Right lobe of liver (tissue), 6 donors: ENCODE data around the gene RPL22. TPM values are rescaled to one million over a fixed set of nuclear protein-coding genes. Genes with fewer than 3 reads are reported as not detected.

Source experiments
- ATAC-seq, 4 donors: fragments of 200-7000 bp; cut with Tn5 transposase; one replicate each; pipeline ENCODE4 v1.9.1; 2020; ENCODE audit warnings: mild to moderate bottlenecking in 4 of 4, moderate library complexity in 4 of 4
- DNase-seq, 3 donors: peaks; one replicate each; pipeline ENCODE4 v3.0.0-alpha.2; 2020
- H3K27ac ChIP-seq, 3 donors: fragments of 200-600 bp; one replicate each; pipeline ENCODE4 v1.8.0; 2022
- H3K27me3 ChIP-seq, 2 donors: fragments of 200-600 bp; one replicate each; pipeline ENCODE4 v1.8.0; 2022
- H3K36me3 ChIP-seq, 4 donors: fragments of 200-600 bp; sonication (generic) in 1 of 4; one replicate each; pipeline versions ENCODE4 v1.5.1 to v1.8.0; 2017 to 2022; ENCODE audit warnings: control low read depth in 1 of 4
- H3K4me1 ChIP-seq, 4 donors: fragments of 200-600 bp; sonication (generic) in 1 of 4; one replicate each; pipeline versions ENCODE4 v1.5.1 to v1.8.0; 2017 to 2022; ENCODE audit warnings: control low read depth in 1 of 4
- H3K4me3 ChIP-seq, 3 donors: fragments of 200-600 bp; one replicate each; pipeline ENCODE4 v1.8.0; 2022
- H3K9me3 ChIP-seq, 4 donors: fragments of 200-600 bp; sonication (generic) in 1 of 4; one replicate each; pipeline versions ENCODE4 v1.5.1 to v1.8.0; 2017 to 2022; ENCODE audit warnings: control low read depth in 1 of 4
- POLR2A ChIP-seq: fragments of 450-650 bp; IDR thresholded peaks from one replicate; pipeline ENCODE4 v1.6.1; 2017; ENCODE audit warnings: antibody characterized with exemption, mild to moderate bottlenecking
- WGBS: methylation state at CpG from one replicate; pipeline ENCODE4 v1.1.6; 2018; ENCODE audit warnings: low coverage, low lambda C conversion rate; ENCODE audit not compliant: insufficient coverage; ENCODE audit errors: missing lambda C conversion rate; 5-methylcytosine and 5-hydroxymethylcytosine counted together
- intact Hi-C, 2 donors: fragments of 100-400 bp; cut with DNase I; formaldehyde crosslinking; loops; one replicate each; pipeline versions ENCODE4 v1.11.2 to v1.14.1; 2022
- total RNA-seq, 6 experiments: library from RNA; depleted of rRNA in 2 of 6; stranded (reverse); fragments of >200 nt in 2 of 6; fragmentation: NEBNext Ultra II Directional in 3 of 6; extraction: Animal tissue kit (Norgen Biotek cat#: 25700) in 3 of 6; gene quantifications; one replicate each; pipeline versions ENCODE4 v1.1.0 to v1.2.4, GENCODE V29; 2016 to 2023
- TF ChIP-seq, protein P1 (sequence below), 4 donors: fragments of 200-600 bp in 3 of 4; fragments of 450-650 bp in 1 of 4; IDR thresholded peaks; one replicate each; pipeline versions ENCODE4 v1.5.1 to v1.8.0; 2016 to 2022; ENCODE audit warnings: antibody characterized with exemption in 4 of 4, mild to moderate bottlenecking in 2 of 4
- donor health status: DM: no; HTN: yes; CAD: no.
- donor health status: DM: no; HTN: no; CAD: no.
- donor health status: DM: no; HTN: no; CAD: no.
- donor health status: DM: no; HTN: yes; CAD: no.
- donor health status: DM: no; HTN: yes; CAD: no.

Gene RPL22
- total RNA-seq, 6 experiments from 2014 or later: 45.4 to 156 (median 134) TPM

DNA sequence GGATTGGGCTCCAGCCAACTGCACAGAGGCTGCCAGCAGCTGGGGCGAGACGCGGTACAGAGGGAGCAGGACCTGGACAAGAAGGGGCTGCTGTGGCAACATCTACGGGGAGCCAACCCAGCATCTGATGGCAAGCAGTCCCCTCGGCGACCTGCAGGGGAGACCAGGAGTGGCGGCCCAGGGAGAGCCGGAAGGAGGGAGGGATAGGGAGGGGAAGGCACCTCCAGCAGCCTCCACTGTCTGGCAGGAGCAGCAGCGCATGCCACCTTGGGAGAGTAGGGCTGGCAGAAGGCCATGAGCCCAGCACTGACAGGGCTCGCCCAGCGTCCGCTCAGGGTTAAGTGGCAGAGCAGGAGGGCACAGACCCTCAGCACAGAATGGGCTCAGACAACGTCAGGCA is 36.6 kb downstream of the RPL22 start:
- Histone ChIP-seq H3K9me3 (no peaks in the 10 kb centered on the region), H3K27ac (no peak overlapping the region), H3K27me3 (no peaks in the 10 kb centered on the region), H3K4me3 (no peak overlapping the region), H3K4me1 (no peaks in the 10 kb centered on the region), H3K36me3 (no peaks in the 10 kb centered on the region)
- DNase-seq (no peak), ATAC-seq (no peak)
- 0% methylated on average over 1 of the region's 13 CpGs for WGBS
- intact Hi-C loops: no loop called here
- TF ChIP-seq, protein P1, sequence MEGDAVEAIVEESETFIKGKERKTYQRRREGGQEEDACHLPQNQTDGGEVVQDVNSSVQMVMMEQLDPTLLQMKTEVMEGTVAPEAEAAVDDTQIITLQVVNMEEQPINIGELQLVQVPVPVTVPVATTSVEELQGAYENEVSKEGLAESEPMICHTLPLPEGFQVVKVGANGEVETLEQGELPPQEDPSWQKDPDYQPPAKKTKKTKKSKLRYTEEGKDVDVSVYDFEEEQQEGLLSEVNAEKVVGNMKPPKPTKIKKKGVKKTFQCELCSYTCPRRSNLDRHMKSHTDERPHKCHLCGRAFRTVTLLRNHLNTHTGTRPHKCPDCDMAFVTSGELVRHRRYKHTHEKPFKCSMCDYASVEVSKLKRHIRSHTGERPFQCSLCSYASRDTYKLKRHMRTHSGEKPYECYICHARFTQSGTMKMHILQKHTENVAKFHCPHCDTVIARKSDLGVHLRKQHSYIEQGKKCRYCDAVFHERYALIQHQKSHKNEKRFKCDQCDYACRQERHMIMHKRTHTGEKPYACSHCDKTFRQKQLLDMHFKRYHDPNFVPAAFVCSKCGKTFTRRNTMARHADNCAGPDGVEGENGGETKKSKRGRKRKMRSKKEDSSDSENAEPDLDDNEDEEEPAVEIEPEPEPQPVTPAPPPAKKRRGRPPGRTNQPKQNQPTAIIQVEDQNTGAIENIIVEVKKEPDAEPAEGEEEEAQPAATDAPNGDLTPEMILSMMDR (IDR thresholded peaks at IDR 0.05): no peak
- no peak for TF ChIP-seq POLR2A

DNA sequence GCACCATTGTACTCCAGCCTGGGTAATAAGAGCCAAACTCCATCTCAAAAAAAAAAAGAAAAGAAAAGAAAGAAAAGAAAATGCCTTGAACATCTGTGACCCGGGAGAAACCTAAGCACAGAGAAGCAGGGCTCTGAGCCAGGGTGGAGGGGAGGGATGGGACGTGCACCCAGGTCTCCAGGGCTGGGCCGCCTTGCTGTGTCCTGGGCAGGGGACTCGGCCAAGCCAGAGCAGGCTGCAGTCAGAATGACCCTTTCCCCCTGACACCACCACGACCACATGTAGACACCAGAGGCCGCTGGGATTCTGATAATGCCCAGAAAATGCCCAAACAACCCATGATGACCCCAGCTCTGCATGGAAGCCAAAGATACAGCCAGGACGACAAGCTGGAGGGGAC is 37.1 kb downstream of the RPL22 start:
- TF ChIP-seq POLR2A: no peak
- TF ChIP-seq, protein P1 (IDR thresholded peaks at IDR 0.05): no peak
- Histone ChIP-seq H3K9me3 (no peaks in the 10 kb centered on the region), H3K27ac (no peak overlapping the region), H3K4me3 (no peak overlapping the region), H3K36me3 (no peaks in the 10 kb centered on the region), H3K4me1 (no peaks in the 10 kb centered on the region), H3K27me3 (no peaks in the 10 kb centered on the region)
- intact Hi-C loops: no loop called here
- ATAC-seq: no peak
- 64% methylated on average over 3 of the region's 7 CpGs for WGBS
- DNase-seq: no peak

DNA sequence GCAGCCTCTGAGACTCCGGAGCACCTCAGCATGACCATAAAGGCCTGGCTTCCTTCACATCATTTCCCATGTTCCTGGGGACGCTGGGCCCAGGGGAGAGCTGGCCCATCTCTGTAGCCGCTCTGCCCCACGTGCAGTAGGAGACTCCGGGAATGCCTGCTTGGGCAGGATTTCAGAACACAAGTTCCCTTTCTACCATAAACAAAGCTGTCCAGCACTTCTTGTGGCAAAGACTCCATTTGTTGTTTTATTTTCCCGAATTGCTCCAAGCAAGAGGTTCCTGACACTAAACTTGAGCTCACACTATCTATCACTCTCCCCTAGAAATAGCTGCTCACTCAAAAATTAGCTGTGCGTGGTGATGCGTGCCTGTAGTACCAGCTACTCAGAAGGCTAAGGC is 41.2 kb downstream of the RPL22 start:
- Histone ChIP-seq H3K4me1 (no peaks in the 10 kb centered on the region), H3K27ac (no peak overlapping the region), H3K4me3 (no peak overlapping the region), H3K9me3 (no peaks in the 10 kb centered on the region), H3K27me3 (no peaks in the 10 kb centered on the region), H3K36me3 (no peaks in the 10 kb centered on the region)
- 68% methylated on average over 3 of the region's 8 CpGs for WGBS
- no peak for ATAC-seq
- TF ChIP-seq, protein P1 (IDR thresholded peaks at IDR 0.05): no peak
- TF ChIP-seq POLR2A: no peak
- DNase-seq: no peak
- intact Hi-C loops: no loop called here

DNA sequence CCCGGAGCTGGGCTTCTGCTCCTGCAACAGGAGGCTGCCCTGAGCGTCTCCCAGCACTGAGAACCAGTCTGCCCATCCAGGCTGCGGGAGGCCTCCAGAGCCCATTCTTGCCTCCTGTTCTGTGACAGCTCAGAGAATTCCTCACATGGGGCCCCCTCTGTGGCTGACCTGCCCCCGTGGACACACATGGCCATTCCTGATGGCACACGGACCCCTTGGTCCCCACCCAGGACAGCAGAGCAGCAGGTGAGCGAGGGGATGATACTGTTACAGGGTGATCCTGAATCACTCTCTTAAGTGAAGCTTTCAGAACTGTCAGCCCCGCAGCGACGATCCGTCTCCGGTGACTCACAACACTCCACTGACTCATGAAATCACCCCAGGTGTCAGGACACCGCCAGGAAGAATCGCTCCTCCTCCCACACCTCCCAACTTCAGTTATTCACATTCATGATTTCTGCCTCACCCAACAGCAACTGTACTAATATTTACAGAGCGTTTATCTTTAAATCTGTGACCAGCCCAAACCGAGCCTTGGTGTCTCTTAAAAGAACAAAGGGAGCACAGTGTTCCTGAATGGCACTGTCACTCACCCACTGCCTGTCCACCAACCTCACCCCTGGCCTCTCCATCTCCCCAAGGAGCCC is 41.7 kb downstream of the RPL22 start:
- intact Hi-C loops: no loop called here
- Histone ChIP-seq H3K9me3 (no peaks in the 10 kb centered on the region), H3K27me3 (no peaks in the 10 kb centered on the region), H3K36me3 (no peaks in the 10 kb centered on the region), H3K4me1 (no peaks in the 10 kb centered on the region), H3K4me3 (no peak overlapping the region), H3K27ac (no peak overlapping the region)
- WGBS: 37% methylated on average over 5 of the region's 15 CpGs
- DNase-seq: no peak
- peak in 1 of 4 donors; percentile 28 for ATAC-seq
- TF ChIP-seq, protein P1 (IDR thresholded peaks at IDR 0.05): no peak
- no peak for TF ChIP-seq POLR2A
